Endometrium (tissue), 2 donors: Measurements from ENCODE around the gene ZNF669.

Source experiments
- FAIRE-seq: peaks from 2 replicates; lab custom pipeline; 2012; peaks lifted over from hg19 to GRCh38; lab: Jason Lieb, UNC
- donor health status: control.
- donor health status: control.

The ZNF669 gene

DNA sequence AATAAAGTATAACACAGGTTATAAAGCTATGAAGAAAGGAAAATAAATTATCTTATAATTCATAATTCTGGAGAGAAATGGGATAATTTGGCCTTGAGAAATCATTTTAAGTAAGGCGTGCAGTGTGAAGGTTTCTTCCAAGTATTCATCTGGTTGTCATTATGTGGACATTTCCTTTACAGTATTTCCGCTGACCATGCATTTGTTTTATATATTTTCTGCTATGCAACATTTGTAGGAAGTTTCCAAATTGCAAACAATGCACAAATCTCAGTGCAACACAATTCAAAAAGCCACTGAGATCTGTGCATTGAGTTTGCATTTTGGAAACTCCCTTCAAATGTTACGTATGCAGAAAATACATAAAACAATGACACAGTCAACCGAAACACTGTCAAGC is 43.4 kb downstream of the ZNF669 start:
- no peak for FAIRE-seq

DNA sequence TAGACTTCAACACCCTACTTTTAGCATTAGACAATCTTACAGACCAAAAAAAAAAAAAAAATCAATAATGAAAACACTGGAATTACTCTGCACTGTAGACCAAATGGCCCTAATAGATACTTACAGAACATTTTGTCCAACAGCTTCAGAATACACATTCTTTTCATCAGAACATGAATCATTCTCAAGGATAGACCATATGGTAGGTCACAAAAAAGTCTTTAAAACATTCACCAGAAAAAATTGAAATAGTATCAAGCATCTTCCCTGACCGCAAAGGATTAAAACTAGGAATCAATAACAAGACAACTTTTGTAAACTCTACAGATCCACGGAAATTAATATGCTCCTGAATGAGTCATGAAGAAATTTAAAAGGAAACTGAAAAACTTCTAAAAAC is 48.1 kb downstream of the ZNF669 start:
- FAIRE-seq, result no peak

DNA sequence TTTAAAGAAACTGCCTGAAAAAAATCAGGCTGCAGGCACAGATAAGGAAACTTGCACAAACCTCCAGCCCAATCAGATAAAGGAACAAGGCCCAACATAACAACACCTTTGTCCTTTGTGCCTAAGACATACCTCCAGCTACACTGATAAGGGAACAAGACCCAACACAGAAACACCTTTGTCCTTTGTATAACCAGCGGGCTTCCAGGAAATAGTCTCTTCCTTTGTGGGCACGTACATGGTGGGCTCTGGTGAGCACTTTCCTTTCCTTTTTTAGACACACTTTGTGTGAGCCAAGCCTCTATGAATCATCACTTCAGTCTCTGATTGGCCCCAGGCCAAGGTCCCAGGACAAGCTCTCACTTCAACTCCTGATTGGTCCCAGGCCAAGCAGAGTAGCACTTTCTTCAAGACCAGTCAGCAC is 49.2 kb downstream of the ZNF669 start:
- FAIRE-seq, result no peak
